ENCODE results near the gene DBR1. TPM values are rescaled to one million over a fixed set of nuclear protein-coding genes. Genes with fewer than 3 reads are reported as not detected.

DBR1 gene
- total and polyA plus RNA-seq, 9 of the 15 experiments (the other 6 are each of a cell fraction or from before 2014, with no cell fraction given): 2.7 to 14.1 (median 10.9) TPM

- TF ChIP-seq NKRF (IDR thresholded peaks at IDR 0.05; ENCODE audit: borderline replicate concordance) (no peak), RBFOX2 (IDR thresholded peaks at IDR 0.05; ENCODE audit: low read depth, low read length) (peak; percentile 43), RHOXF2B (CRISPR knock-in tag; conservative IDR thresholded peaks at IDR 0.05) (no peak), VEZF1 (CRISPR knock-in tag; IDR thresholded peaks at IDR 0.05) (peak; percentile 9; the same call in 1 of the 2 replicates), ZEB2 (IDR thresholded peaks at IDR 0.05) (no peak), RBM22 (IDR thresholded peaks at IDR 0.05; ENCODE audit: low read depth, low read length, poor library complexity, severe bottlenecking) (no peak), SOX6 (IDR thresholded peaks at IDR 0.05) (no peak; the same call in 1 of the 2 replicates), MTA2 (IDR thresholded peaks at IDR 0.05; ENCODE audit: low read depth) (no peak), MEF2A (IDR thresholded peaks at IDR 0.05; ENCODE audit: control insufficient read depth, low read depth, low read length) (0 out of 2 replicates have a peak, but pooled peaks have one; percentile 13), SMARCB1 (IDR thresholded peaks at IDR 0.05; ENCODE audit: insufficient read length, low read depth) (no peak)
- TF ChIP-seq, protein P1, sequence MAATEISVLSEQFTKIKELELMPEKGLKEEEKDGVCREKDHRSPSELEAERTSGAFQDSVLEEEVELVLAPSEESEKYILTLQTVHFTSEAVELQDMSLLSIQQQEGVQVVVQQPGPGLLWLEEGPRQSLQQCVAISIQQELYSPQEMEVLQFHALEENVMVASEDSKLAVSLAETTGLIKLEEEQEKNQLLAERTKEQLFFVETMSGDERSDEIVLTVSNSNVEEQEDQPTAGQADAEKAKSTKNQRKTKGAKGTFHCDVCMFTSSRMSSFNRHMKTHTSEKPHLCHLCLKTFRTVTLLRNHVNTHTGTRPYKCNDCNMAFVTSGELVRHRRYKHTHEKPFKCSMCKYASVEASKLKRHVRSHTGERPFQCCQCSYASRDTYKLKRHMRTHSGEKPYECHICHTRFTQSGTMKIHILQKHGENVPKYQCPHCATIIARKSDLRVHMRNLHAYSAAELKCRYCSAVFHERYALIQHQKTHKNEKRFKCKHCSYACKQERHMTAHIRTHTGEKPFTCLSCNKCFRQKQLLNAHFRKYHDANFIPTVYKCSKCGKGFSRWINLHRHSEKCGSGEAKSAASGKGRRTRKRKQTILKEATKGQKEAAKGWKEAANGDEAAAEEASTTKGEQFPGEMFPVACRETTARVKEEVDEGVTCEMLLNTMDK (IDR thresholded peaks at IDR 0.05; ENCODE audit: borderline replicate concordance, insufficient read depth, low read depth, low read length, poor library complexity, severe bottlenecking): peak; percentile 78
- TF ChIP-seq, protein P2, sequence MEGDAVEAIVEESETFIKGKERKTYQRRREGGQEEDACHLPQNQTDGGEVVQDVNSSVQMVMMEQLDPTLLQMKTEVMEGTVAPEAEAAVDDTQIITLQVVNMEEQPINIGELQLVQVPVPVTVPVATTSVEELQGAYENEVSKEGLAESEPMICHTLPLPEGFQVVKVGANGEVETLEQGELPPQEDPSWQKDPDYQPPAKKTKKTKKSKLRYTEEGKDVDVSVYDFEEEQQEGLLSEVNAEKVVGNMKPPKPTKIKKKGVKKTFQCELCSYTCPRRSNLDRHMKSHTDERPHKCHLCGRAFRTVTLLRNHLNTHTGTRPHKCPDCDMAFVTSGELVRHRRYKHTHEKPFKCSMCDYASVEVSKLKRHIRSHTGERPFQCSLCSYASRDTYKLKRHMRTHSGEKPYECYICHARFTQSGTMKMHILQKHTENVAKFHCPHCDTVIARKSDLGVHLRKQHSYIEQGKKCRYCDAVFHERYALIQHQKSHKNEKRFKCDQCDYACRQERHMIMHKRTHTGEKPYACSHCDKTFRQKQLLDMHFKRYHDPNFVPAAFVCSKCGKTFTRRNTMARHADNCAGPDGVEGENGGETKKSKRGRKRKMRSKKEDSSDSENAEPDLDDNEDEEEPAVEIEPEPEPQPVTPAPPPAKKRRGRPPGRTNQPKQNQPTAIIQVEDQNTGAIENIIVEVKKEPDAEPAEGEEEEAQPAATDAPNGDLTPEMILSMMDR (IDR thresholded peaks at IDR 0.05 in 2 of 3, conservative IDR thresholded peaks at IDR 0.05 in 1 of 3; ENCODE audit: insufficient read depth in 2 of 3, low read depth in 1 of 3, low read length in 3 of 3): peak; percentile 39 to 58 (median 41); a peak in 5 of 6 replicates
- TF ChIP-seq, protein P3, sequence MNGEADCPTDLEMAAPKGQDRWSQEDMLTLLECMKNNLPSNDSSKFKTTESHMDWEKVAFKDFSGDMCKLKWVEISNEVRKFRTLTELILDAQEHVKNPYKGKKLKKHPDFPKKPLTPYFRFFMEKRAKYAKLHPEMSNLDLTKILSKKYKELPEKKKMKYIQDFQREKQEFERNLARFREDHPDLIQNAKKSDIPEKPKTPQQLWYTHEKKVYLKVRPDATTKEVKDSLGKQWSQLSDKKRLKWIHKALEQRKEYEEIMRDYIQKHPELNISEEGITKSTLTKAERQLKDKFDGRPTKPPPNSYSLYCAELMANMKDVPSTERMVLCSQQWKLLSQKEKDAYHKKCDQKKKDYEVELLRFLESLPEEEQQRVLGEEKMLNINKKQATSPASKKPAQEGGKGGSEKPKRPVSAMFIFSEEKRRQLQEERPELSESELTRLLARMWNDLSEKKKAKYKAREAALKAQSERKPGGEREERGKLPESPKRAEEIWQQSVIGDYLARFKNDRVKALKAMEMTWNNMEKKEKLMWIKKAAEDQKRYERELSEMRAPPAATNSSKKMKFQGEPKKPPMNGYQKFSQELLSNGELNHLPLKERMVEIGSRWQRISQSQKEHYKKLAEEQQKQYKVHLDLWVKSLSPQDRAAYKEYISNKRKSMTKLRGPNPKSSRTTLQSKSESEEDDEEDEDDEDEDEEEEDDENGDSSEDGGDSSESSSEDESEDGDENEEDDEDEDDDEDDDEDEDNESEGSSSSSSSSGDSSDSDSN (IDR thresholded peaks at IDR 0.05; ENCODE audit: borderline replicate concordance in 1 of 2, low read depth in 2 of 2, low read length in 2 of 2): 0 out of 4 replicates have a peak, but pooled peaks have one; percentile 22 to 30
Measured at GRCh38 chr3:138114988-138115971, 59.4 kb downstream of the DBR1 start, which contains the start of gene DZIP1L (continued).

Data from K562 (cell line).